ENCODE results near the gene SREBF1. TPM values are rescaled to one million over a fixed set of nuclear protein-coding genes. Genes with fewer than 3 reads are reported as not detected.

The SREBF1 gene
- polyA plus RNA-seq, 1 of the 3 experiments (the other 2 are of a cell fraction), result 20.4 TPM

- Histone ChIP-seq H3K9me3 (no peaks in the 10 kb centered on the region), H3K36me3 (replicated peaks in 1 of 2; ENCODE audit: control insufficient read depth in 1 of 2, insufficient read depth in 2 of 2, low read length in 1 of 2) (peaks cover 0 to 54% of the 10 kb centered on the region in 2 experiments), H3F3A (replicated peaks; ENCODE audit: insufficient read depth) (peaks cover 8% of the 10 kb centered on the region), H4K20me1 (ENCODE audit: insufficient read depth) (no peaks in the 10 kb centered on the region), H3K4me2 (no peak overlapping the region), H3K9me2 (no peaks in the 10 kb centered on the region), H3K27ac (ENCODE audit: low read depth in 2 of 2, low read length in 1 of 2) (peak overlapping the region in 1 of 2 experiments; percentile 62; a peak in 1 of 4 replicates), H3K27me3 (ENCODE audit: insufficient read depth) (no peaks in the 10 kb centered on the region), H3K4me1 (ENCODE audit: control insufficient read depth in 1 of 2, insufficient read depth in 2 of 2, low read depth in 1 of 2, low read length in 1 of 2) (peaks cover 19 to 83% of the 10 kb centered on the region in 2 experiments; a peak in 3 of 4 replicates), H3K9ac (no peak overlapping the region), H3K4me3 (ENCODE audit: low read depth in 2 of 2, low read length in 1 of 2) (no peak overlapping the region), H3K79me2 (ENCODE audit: insufficient read depth) (no peaks in the 10 kb centered on the region), H2AFZ (ENCODE audit: low read depth) (no peak overlapping the region)
- POLR2A ChIA-PET, result interaction anchor here (1.4 to 1.7 kb wide), 2 partner anchors 9 to 14 kb away, joined by 4 to 11 read pairs; partner anchors contain the start of gene SREBF1
- CTCF ChIA-PET, result interaction anchor here (1.1 to 2.3 kb wide), 8 partner anchors 9 to 168 kb away, joined by 3 to 7 read pairs (median 3); partner anchors contain the start of gene SREBF1
- TF ChIP-seq ELF1 (IDR thresholded peaks at IDR 0.05), result no peak
- peak; percentile 29 for TF ChIP-seq CTCF (IDR thresholded peaks at IDR 0.05)
- peak; percentile 58 for DNase-seq
- 100% methylated on average over 1 of the region's 2 CpGs for WGBS (ENCODE audit: low lambda C conversion rate)
These were observed 13.1 kb upstream of the SREBF1 start for GRCh38 chr17:17849845-17850373.

- Histone ChIP-seq H2AFZ (ENCODE audit: low read depth) (no peak overlapping the region), H3K9ac (no peak overlapping the region), H4K20me1 (ENCODE audit: insufficient read depth) (no peaks in the 10 kb centered on the region), H3K79me2 (ENCODE audit: insufficient read depth) (no peaks in the 10 kb centered on the region), H3F3A (replicated peaks; ENCODE audit: insufficient read depth) (peaks cover 8% of the 10 kb centered on the region), H3K9me2 (no peaks in the 10 kb centered on the region), H3K27me3 (ENCODE audit: insufficient read depth) (no peaks in the 10 kb centered on the region), H3K9me3 (no peaks in the 10 kb centered on the region), H3K4me2 (no peak overlapping the region), H3K27ac (ENCODE audit: low read depth in 2 of 2, low read length in 1 of 2) (peak overlapping the region in 1 of 2 experiments; percentile 22; a peak in 1 of 4 replicates), H3K36me3 (replicated peaks in 1 of 2; ENCODE audit: control insufficient read depth in 1 of 2, insufficient read depth in 2 of 2, low read length in 1 of 2) (peaks cover 0 to 54% of the 10 kb centered on the region in 2 experiments), H3K4me3 (ENCODE audit: low read depth in 2 of 2, low read length in 1 of 2) (no peak overlapping the region), H3K4me1 (ENCODE audit: control insufficient read depth in 1 of 2, insufficient read depth in 2 of 2, low read depth in 1 of 2, low read length in 1 of 2) (peaks cover 19 to 88% of the 10 kb centered on the region in 2 experiments; a peak in 3 of 4 replicates)
- ChIA-PET CTCF (interaction anchor here (1.1 to 2.3 kb wide), 9 partner anchors 8 to 167 kb away, joined by 3 to 7 read pairs (median 3); partner anchors contain the start of gene SREBF1), POLR2A (interaction anchor here (0.7 to 1.7 kb wide), 3 partner anchors 8 to 37 kb away, joined by 4 to 11 read pairs (median 4); partner anchors contain the start of gene SREBF1)
- 70% methylated on average over 2 of the region's 5 CpGs for WGBS (ENCODE audit: low lambda C conversion rate)
- TF ChIP-seq YY1 (IDR thresholded peaks at IDR 0.05; ENCODE audit: low read depth) (no peak), MXI1 (IDR thresholded peaks at IDR 0.05; ENCODE audit: low read depth, low read length) (no peak), RFX5 (IDR thresholded peaks at IDR 0.05; ENCODE audit: low read length) (no peak), CTCF (IDR thresholded peaks at IDR 0.05) (no peak), RXRA (IDR thresholded peaks at IDR 0.05; ENCODE audit: borderline replicate concordance, low read depth) (no peak), FOXJ3 (CRISPR knock-in tag; IDR thresholded peaks at IDR 0.05) (no peak), USF1 (IDR thresholded peaks at IDR 0.05; ENCODE audit: borderline replicate concordance, low read depth) (no peak)
- TF ChIP-seq, protein P1, sequence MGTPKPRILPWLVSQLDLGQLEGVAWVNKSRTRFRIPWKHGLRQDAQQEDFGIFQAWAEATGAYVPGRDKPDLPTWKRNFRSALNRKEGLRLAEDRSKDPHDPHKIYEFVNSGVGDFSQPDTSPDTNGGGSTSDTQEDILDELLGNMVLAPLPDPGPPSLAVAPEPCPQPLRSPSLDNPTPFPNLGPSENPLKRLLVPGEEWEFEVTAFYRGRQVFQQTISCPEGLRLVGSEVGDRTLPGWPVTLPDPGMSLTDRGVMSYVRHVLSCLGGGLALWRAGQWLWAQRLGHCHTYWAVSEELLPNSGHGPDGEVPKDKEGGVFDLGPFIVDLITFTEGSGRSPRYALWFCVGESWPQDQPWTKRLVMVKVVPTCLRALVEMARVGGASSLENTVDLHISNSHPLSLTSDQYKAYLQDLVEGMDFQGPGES (IDR thresholded peaks at IDR 0.05; ENCODE audit: low read depth, low read length), result no peak
- DNase-seq, result no peak
These were observed 12.5 kb upstream of the SREBF1 start for GRCh38 chr17:17849147-17849820.
